WTC11 (cell line): ENCODE results near the gene ZGRF1.
"Not testable (repeated sequence)": the region's sequence is repeated elsewhere in the genome, so short reads cannot be mapped to it uniquely, and the experiment has no call there.

Experiments
- NFE2L1 ChIP-seq: sonication (generic); formaldehyde crosslinking; IDR thresholded peaks from 2 replicates; pipeline ENCODE4 v1.8.1; 2023; ENCODE audit warnings: missing genetic modification reagents
- NFYB ChIP-seq: sonication (generic); formaldehyde crosslinking; conservative IDR thresholded peaks from 2 replicates; pipeline ENCODE4 v1.8.0; 2022; ENCODE audit warnings: low read depth, missing genetic modification reagents
- ZNF121 ChIP-seq: sonication (generic); formaldehyde crosslinking; IDR thresholded peaks from 2 replicates; pipeline ENCODE4 v1.8.0; 2023; ENCODE audit warnings: missing genetic modification reagents
- TF ChIP-seq, protein P1 (sequence below): sonication (generic); formaldehyde crosslinking; IDR thresholded peaks from 2 replicates; pipeline ENCODE4 v1.8.0; 2022; ENCODE audit warnings: mild to moderate bottlenecking, missing genetic modification reagents
- TF ChIP-seq, protein P2 (sequence below): sonication (generic); formaldehyde crosslinking; IDR thresholded peaks from 2 replicates; pipeline ENCODE4 v1.8.1; 2022; ENCODE audit warnings: mild to moderate bottlenecking, missing genetic modification reagents, moderate library complexity, borderline replicate concordance
- TF ChIP-seq, protein P3 (sequence below): fragments of 200-600 bp; IDR thresholded peaks from 2 replicates; pipeline ENCODE4 v1.8.0; 2022; ENCODE audit warnings: antibody characterized with exemption
- TF ChIP-seq, protein P4 (sequence below): sonication (generic); formaldehyde crosslinking; IDR thresholded peaks from 2 replicates; pipeline ENCODE4 v1.8.1; 2022; ENCODE audit warnings: missing genetic modification reagents, borderline replicate concordance
- TF ChIP-seq, protein P5 (sequence below): sonication (generic); formaldehyde crosslinking; IDR thresholded peaks from 2 replicates; pipeline ENCODE4 v1.8.0; 2022; ENCODE audit warnings: mild to moderate bottlenecking, missing genetic modification reagents

DNA sequence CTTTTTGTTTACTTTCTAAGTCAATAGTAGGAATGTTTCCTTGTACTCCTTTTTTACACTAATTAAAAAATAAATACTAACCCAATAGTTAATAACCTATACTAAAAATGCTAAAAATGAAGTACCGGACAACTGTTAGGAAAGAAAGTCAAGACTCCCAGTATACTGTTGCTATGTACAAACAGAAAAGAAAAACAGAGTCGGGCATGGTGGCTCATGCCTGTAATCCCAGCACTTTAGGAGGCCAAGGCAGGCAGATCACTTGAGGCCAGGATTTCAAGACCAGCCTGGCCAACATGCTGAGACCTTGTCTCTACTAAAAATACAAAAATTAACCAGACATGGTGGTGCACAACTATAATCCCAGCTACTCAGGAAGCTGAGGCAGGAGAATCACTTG, 23.9 kb downstream of the ZGRF1 start:
- not testable (repeated sequence) for TF ChIP-seq ZNF121, NFE2L1, NFYB (CRISPR knock-in tag)
- TF ChIP-seq, protein P1, sequence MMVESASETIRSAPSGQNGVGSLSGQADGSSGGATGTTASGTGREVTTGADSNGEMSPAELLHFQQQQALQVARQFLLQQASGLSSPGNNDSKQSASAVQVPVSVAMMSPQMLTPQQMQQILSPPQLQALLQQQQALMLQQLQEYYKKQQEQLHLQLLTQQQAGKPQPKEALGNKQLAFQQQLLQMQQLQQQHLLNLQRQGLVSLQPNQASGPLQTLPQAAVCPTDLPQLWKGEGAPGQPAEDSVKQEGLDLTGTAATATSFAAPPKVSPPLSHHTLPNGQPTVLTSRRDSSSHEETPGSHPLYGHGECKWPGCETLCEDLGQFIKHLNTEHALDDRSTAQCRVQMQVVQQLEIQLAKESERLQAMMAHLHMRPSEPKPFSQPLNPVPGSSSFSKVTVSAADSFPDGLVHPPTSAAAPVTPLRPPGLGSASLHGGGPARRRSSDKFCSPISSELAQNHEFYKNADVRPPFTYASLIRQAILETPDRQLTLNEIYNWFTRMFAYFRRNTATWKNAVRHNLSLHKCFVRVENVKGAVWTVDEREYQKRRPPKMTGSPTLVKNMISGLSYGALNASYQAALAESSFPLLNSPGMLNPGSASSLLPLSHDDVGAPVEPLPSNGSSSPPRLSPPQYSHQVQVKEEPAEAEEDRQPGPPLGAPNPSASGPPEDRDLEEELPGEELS (CRISPR knock-in tag), result not testable (repeated sequence)
- TF ChIP-seq, protein P2, sequence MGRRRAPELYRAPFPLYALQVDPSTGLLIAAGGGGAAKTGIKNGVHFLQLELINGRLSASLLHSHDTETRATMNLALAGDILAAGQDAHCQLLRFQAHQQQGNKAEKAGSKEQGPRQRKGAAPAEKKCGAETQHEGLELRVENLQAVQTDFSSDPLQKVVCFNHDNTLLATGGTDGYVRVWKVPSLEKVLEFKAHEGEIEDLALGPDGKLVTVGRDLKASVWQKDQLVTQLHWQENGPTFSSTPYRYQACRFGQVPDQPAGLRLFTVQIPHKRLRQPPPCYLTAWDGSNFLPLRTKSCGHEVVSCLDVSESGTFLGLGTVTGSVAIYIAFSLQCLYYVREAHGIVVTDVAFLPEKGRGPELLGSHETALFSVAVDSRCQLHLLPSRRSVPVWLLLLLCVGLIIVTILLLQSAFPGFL (CRISPR knock-in tag), result not testable (repeated sequence)
- TF ChIP-seq, protein P3, sequence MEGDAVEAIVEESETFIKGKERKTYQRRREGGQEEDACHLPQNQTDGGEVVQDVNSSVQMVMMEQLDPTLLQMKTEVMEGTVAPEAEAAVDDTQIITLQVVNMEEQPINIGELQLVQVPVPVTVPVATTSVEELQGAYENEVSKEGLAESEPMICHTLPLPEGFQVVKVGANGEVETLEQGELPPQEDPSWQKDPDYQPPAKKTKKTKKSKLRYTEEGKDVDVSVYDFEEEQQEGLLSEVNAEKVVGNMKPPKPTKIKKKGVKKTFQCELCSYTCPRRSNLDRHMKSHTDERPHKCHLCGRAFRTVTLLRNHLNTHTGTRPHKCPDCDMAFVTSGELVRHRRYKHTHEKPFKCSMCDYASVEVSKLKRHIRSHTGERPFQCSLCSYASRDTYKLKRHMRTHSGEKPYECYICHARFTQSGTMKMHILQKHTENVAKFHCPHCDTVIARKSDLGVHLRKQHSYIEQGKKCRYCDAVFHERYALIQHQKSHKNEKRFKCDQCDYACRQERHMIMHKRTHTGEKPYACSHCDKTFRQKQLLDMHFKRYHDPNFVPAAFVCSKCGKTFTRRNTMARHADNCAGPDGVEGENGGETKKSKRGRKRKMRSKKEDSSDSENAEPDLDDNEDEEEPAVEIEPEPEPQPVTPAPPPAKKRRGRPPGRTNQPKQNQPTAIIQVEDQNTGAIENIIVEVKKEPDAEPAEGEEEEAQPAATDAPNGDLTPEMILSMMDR, result not testable (repeated sequence)
- TF ChIP-seq, protein P4, sequence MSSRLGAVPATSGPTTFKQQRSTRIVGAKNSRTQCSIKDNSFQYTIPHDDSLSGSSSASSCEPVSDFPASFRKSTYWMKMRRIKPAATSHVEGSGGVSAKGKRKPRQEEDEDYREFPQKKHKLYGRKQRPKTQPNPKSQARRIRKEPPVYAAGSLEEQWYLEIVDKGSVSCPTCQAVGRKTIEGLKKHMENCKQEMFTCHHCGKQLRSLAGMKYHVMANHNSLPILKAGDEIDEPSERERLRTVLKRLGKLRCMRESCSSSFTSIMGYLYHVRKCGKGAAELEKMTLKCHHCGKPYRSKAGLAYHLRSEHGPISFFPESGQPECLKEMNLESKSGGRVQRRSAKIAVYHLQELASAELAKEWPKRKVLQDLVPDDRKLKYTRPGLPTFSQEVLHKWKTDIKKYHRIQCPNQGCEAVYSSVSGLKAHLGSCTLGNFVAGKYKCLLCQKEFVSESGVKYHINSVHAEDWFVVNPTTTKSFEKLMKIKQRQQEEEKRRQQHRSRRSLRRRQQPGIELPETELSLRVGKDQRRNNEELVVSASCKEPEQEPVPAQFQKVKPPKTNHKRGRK (CRISPR knock-in tag), result not testable (repeated sequence)
- TF ChIP-seq, protein P5, sequence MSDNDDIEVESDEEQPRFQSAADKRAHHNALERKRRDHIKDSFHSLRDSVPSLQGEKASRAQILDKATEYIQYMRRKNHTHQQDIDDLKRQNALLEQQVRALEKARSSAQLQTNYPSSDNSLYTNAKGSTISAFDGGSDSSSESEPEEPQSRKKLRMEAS (CRISPR knock-in tag), result not testable (repeated sequence)
